ENCODE results near the gene HSPH1.

HSPH1 gene

DNA sequence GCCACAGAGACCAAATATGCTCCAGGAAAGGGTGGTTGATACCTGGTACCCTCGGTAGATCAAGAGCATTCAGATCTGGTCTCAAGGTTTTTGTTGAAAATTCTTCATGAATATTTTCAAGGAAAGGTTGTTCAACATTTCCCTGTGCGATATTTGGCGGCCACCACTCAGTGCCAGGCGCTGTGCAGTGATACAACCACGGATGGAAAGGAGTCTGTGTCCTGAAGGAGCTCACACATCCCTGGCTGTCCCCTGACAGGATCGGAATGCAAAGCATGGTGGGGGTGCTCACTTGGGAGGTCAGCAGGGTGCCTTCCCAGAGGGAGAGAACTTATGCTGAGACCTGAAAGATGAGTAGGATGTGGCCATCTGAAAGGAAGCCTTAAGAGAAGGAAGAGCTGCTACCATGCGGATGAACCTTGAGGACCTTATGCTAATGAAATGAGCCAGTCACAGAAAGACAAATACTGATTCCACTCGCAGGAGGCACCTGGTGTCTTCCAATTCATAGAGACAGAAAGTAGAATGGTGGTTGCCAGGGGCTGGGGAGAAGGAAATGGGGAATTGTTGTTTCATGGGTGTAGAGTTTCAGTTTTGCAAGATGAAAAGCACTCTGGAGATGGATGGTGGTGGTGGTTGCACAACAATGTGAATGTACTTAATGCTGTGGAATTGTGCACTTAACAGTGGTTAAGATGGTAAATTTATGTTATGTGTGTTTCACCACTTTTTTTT lies 41.6 kb downstream of the HSPH1 start:
- no peaks in the 10 kb centered on the region for H3K27me3 ChIP-seq (ENCODE audit: insufficient read depth, poor library complexity, severe bottlenecking)
- H3K4me3 ChIP-seq (ENCODE audit: severe bottlenecking), result no peak overlapping the region
- TF ChIP-seq, protein P1, sequence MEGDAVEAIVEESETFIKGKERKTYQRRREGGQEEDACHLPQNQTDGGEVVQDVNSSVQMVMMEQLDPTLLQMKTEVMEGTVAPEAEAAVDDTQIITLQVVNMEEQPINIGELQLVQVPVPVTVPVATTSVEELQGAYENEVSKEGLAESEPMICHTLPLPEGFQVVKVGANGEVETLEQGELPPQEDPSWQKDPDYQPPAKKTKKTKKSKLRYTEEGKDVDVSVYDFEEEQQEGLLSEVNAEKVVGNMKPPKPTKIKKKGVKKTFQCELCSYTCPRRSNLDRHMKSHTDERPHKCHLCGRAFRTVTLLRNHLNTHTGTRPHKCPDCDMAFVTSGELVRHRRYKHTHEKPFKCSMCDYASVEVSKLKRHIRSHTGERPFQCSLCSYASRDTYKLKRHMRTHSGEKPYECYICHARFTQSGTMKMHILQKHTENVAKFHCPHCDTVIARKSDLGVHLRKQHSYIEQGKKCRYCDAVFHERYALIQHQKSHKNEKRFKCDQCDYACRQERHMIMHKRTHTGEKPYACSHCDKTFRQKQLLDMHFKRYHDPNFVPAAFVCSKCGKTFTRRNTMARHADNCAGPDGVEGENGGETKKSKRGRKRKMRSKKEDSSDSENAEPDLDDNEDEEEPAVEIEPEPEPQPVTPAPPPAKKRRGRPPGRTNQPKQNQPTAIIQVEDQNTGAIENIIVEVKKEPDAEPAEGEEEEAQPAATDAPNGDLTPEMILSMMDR (IDR thresholded peaks at IDR 0.05; ENCODE audit: poor library complexity, severe bottlenecking), result no peak
- no peak for DNase-seq (ENCODE audit: low spot score)
- peaks cover 7% of the 10 kb centered on the region for H3K4me1 ChIP-seq (ENCODE audit: insufficient read depth, poor library complexity, severe bottlenecking)
- no peak for ATAC-seq (ENCODE audit: low read depth)
- no peak overlapping the region for H3K27ac ChIP-seq (ENCODE audit: poor library complexity, severe bottlenecking)
- H3K36me3 ChIP-seq (ENCODE audit: low read depth), result no peaks in the 10 kb centered on the region
- no peaks in the 10 kb centered on the region for H3K9me3 ChIP-seq (ENCODE audit: severe bottlenecking)

DNA sequence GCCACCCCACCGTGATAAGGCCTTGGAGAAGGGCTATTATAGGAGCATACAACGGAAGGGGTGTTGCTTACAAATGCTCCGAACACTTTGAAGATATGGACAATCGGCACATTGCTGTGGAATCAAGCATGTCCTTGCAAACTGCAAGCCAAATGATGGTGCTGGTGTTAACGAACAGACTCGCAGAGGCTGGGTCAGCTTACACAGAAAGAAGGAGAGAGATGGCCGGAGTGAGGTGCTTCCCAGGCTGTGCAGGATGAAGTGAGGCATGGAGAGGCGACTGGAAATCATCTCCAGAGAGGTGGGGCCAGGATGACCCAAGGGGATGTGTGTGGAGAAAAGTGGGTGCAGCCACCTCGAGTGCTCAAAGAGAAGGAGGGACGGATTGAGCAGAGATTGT lies 42.2 kb downstream of the HSPH1 start:
- Histone ChIP-seq H3K36me3 (ENCODE audit: low read depth) (no peaks in the 10 kb centered on the region), H3K27me3 (ENCODE audit: insufficient read depth, poor library complexity, severe bottlenecking) (no peaks in the 10 kb centered on the region), H3K4me1 (ENCODE audit: insufficient read depth, poor library complexity, severe bottlenecking) (peaks cover 7% of the 10 kb centered on the region), H3K4me3 (ENCODE audit: severe bottlenecking) (no peak overlapping the region), H3K27ac (ENCODE audit: poor library complexity, severe bottlenecking) (no peak overlapping the region), H3K9me3 (ENCODE audit: severe bottlenecking) (no peaks in the 10 kb centered on the region)
- TF ChIP-seq, protein P1 (IDR thresholded peaks at IDR 0.05; ENCODE audit: poor library complexity, severe bottlenecking), result no peak
- ATAC-seq (ENCODE audit: low read depth) (no peak), DNase-seq (ENCODE audit: low spot score) (no peak)

GRCh38 chr13:31116224-31116623 lies 45.5 kb downstream of the HSPH1 start:
- Histone ChIP-seq H3K4me3 (ENCODE audit: severe bottlenecking) (no peak overlapping the region), H3K36me3 (ENCODE audit: low read depth) (no peaks in the 10 kb centered on the region), H3K4me1 (ENCODE audit: insufficient read depth, poor library complexity, severe bottlenecking) (peaks cover 7% of the 10 kb centered on the region), H3K27me3 (ENCODE audit: insufficient read depth, poor library complexity, severe bottlenecking) (no peaks in the 10 kb centered on the region), H3K9me3 (ENCODE audit: severe bottlenecking) (no peaks in the 10 kb centered on the region), H3K27ac (ENCODE audit: poor library complexity, severe bottlenecking) (no peak overlapping the region)
- DNase-seq (ENCODE audit: low spot score) (no peak), ATAC-seq (ENCODE audit: low read depth) (no peak)
- TF ChIP-seq, protein P1 (IDR thresholded peaks at IDR 0.05; ENCODE audit: poor library complexity, severe bottlenecking), result no peak

- ATAC-seq (ENCODE audit: low read depth), result peak; percentile 48; the same call in 1 of the 3 replicates
- no peaks in the 10 kb centered on the region for H3K9me3 ChIP-seq (ENCODE audit: severe bottlenecking)
- H3K4me1 ChIP-seq (ENCODE audit: insufficient read depth, poor library complexity, severe bottlenecking), result peaks cover 7% of the 10 kb centered on the region
- no peaks in the 10 kb centered on the region for H3K36me3 ChIP-seq (ENCODE audit: low read depth)
- H3K27ac ChIP-seq (ENCODE audit: poor library complexity, severe bottlenecking), result no peak overlapping the region
- H3K27me3 ChIP-seq (ENCODE audit: insufficient read depth, poor library complexity, severe bottlenecking), result no peaks in the 10 kb centered on the region
- H3K4me3 ChIP-seq (ENCODE audit: severe bottlenecking), result no peak overlapping the region
- TF ChIP-seq, protein P1 (IDR thresholded peaks at IDR 0.05; ENCODE audit: poor library complexity, severe bottlenecking), result no peak
- DNase-seq (ENCODE audit: low spot score), result no peak
Measured at GRCh38 chr13:31115616-31116015, 46.1 kb downstream of the HSPH1 start.

DNA sequence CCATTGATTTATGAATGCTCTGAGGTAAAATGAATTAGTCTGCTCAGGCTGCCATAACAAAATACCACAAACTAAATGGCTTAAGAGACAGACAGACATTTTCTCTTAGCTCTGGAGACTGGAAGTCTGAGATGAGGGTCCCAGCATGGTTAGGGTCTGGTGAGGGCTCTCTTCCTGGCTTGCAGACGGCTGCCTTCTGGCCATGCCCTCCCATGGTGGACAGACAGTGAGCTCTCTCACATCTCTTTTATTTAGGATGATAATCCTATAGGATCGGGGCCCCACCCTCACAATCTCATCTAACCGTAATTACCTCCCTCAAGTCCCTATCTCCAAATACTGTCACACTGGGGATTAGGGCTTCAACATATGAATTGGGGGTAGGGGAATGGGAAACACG lies 47.1 kb downstream of the HSPH1 start:
- no peak for DNase-seq (ENCODE audit: low spot score)
- Histone ChIP-seq H3K27ac (ENCODE audit: poor library complexity, severe bottlenecking) (no peak overlapping the region), H3K4me3 (ENCODE audit: severe bottlenecking) (no peak overlapping the region), H3K9me3 (ENCODE audit: severe bottlenecking) (no peaks in the 10 kb centered on the region), H3K36me3 (ENCODE audit: low read depth) (no peaks in the 10 kb centered on the region), H3K27me3 (ENCODE audit: insufficient read depth, poor library complexity, severe bottlenecking) (no peaks in the 10 kb centered on the region), H3K4me1 (ENCODE audit: insufficient read depth, poor library complexity, severe bottlenecking) (peaks cover 7% of the 10 kb centered on the region)
- TF ChIP-seq, protein P1 (IDR thresholded peaks at IDR 0.05; ENCODE audit: poor library complexity, severe bottlenecking), result no peak
- no peak for ATAC-seq (ENCODE audit: low read depth)
